Sigmoid colon (tissue), 4 donors: ENCODE results near the gene BRSK1.

ENCODE experiments used
- EP300 ChIP-seq, 4 donors: sonication (generic); formaldehyde crosslinking; IDR thresholded peaks; one replicate each; pipeline ENCODE4 v1.6.1; 2017; ENCODE audit warnings: antibody characterized with exemption in 4 of 4
- POLR2A ChIP-seq, 2 donors: fragments of 450-650 bp; IDR thresholded peaks; one replicate each; pipeline ENCODE4 v1.6.1; 2016; ENCODE audit warnings: antibody characterized with exemption in 2 of 2, mild to moderate bottlenecking in 2 of 2, moderate library complexity in 2 of 2

GRCh38 chr19:55341595-55342531 is 58.1 kb downstream of the BRSK1 start:
- TF ChIP-seq POLR2A (IDR thresholded peaks at IDR 0.05) = no peak
- no peak for TF ChIP-seq EP300 (IDR thresholded peaks at IDR 0.05)
